IMR-90 (cell line): ENCODE data around the gene KRT86. TPM values are rescaled to one million over a fixed set of nuclear protein-coding genes. Genes with fewer than 3 reads are reported as not detected.

Experiments used
- ATAC-seq: fragments of 200-7000 bp; cut with Tn5 transposase; 2 replicates; pipeline ENCODE4 v1.9.1; 2020; ENCODE audit warnings: low read depth, mild to moderate bottlenecking, moderate library complexity
- BruUV-seq: library from RNA; stranded (reverse); fragments of 400-500 nt; replicated peaks from 2 replicates; lab custom pipeline; 2021; lab: Mats Ljungman, UMichigan
- CTCF ChIA-PET: fragments of 300-600 bp; formaldehyde crosslinking; extraction: SDS; loops from one replicate; lab custom pipeline; 2021; ENCODE audit warnings: antibody characterized with exemption; lab: Yijun Ruan, JAX
- POLR2A ChIA-PET: fragments of 300-600 bp; sonication (Branson Sonifier 250); formaldehyde crosslinking; loops from one replicate; lab custom pipeline; 2022; ENCODE audit warnings: antibody characterized with exemption; ENCODE audit not compliant: unreplicated experiment; lab: Charles Lee
- DNase-seq: peaks from one replicate; pipeline ENCODE4 v3.0.0; 2013
- H2AFZ ChIP-seq: replicated peaks from 2 replicates; pipeline ENCODE3; 2013; ENCODE audit warnings: low read length, mild to moderate bottlenecking; ENCODE audit not compliant: poor library complexity
- H2AK5ac ChIP-seq: 2 replicates; pipeline ENCODE4 v1.6.1; 2013; ENCODE audit warnings: low read depth, low read length, inconsistent platforms
- H2AK9ac ChIP-seq: replicated peaks from 2 replicates; pipeline ENCODE3; 2013; ENCODE audit warnings: mild to moderate bottlenecking, low read depth, low read length, moderate library complexity; ENCODE audit not compliant: poor library complexity
- H2BK120ac ChIP-seq: 2 replicates; pipeline ENCODE4 v1.6.1; 2013; ENCODE audit warnings: low read depth, low read length, inconsistent platforms
- H2BK15ac ChIP-seq: 3 replicates; pipeline ENCODE4 v1.6.1; 2013; ENCODE audit warnings: low read depth, low read length, inconsistent platforms
- H2BK20ac ChIP-seq: 2 replicates; pipeline ENCODE4 v1.6.1; 2013; ENCODE audit warnings: low read depth, mild to moderate bottlenecking, inconsistent platforms, low read length, moderate library complexity
- H2BK5ac ChIP-seq: 2 replicates; pipeline ENCODE4 v1.6.1; 2013; ENCODE audit warnings: mild to moderate bottlenecking, low read depth, low read length, inconsistent platforms; ENCODE audit not compliant: poor library complexity, severe bottlenecking
- H3K14ac ChIP-seq: replicated peaks from 2 replicates; pipeline ENCODE4 v1.6.1; 2013; ENCODE audit warnings: low read depth, low read length, inconsistent platforms
- H3K18ac ChIP-seq: 2 replicates; pipeline ENCODE4 v1.6.1; 2013; ENCODE audit warnings: low read depth, low read length, control low read depth
- H3K23ac ChIP-seq: 2 replicates; pipeline ENCODE4 v1.6.1; 2013; ENCODE audit warnings: low read depth, low read length, inconsistent platforms
- H3K27ac ChIP-seq: 2 replicates; pipeline ENCODE4 v1.5.1; 2013; ENCODE audit warnings: mild to moderate bottlenecking, control low read depth, low read length; ENCODE audit not compliant: insufficient read depth
- H3K27me3 ChIP-seq: 2 replicates; pipeline ENCODE4 v1.6.1; 2013; ENCODE audit warnings: low read length; ENCODE audit not compliant: control insufficient read depth, insufficient read depth
- H3K36me3 ChIP-seq: 2 replicates; pipeline ENCODE4 v1.6.1; 2013; ENCODE audit warnings: low read length, mixed read lengths; ENCODE audit not compliant: control insufficient read depth, insufficient read depth
- H3K4ac ChIP-seq: 2 replicates; pipeline ENCODE4 v1.6.1; 2013; ENCODE audit warnings: low read depth, low read length, inconsistent platforms
- H3K4me1 ChIP-seq: 2 replicates; pipeline ENCODE4 v1.6.1; 2013; ENCODE audit warnings: low read length, mixed read lengths; ENCODE audit not compliant: control insufficient read depth, insufficient read depth
- H3K4me2 ChIP-seq: 2 replicates; pipeline ENCODE4 v1.6.1; 2013; ENCODE audit warnings: low read depth, mild to moderate bottlenecking, control low read depth, low read length, moderate library complexity
- H3K4me3 ChIP-seq: 2 replicates; pipeline ENCODE4 v1.5.1; 2013; ENCODE audit warnings: low read depth, mild to moderate bottlenecking, control low read depth, low read length, moderate library complexity; ENCODE audit not compliant: insufficient read depth
- H3K56ac ChIP-seq: 2 replicates; pipeline ENCODE4 v1.6.1; 2013; ENCODE audit warnings: low read length, inconsistent platforms; ENCODE audit not compliant: insufficient read depth; ENCODE audit errors: extremely low read depth
- H3K79me1 ChIP-seq, 2 experiments: 2 replicates each; pipeline ENCODE4 v1.6.1; 2013; ENCODE audit warnings: low read length in 2 of 2, inconsistent platforms in 1 of 2, low read depth in 1 of 2
- H3K9ac ChIP-seq: 2 replicates; pipeline ENCODE4 v1.6.1; 2013; ENCODE audit warnings: low read depth, low read length, control low read depth
- H3K9me1 ChIP-seq: 2 replicates; pipeline ENCODE4 v1.6.1; 2013; ENCODE audit warnings: low read length, inconsistent platforms; ENCODE audit not compliant: insufficient read depth
- H3K9me3 ChIP-seq: 2 replicates; pipeline ENCODE4 v1.6.1; 2013; ENCODE audit warnings: low read length; ENCODE audit not compliant: control insufficient read depth, insufficient read depth
- H4K20me1 ChIP-seq: 2 replicates; pipeline ENCODE4 v1.6.1; 2013; ENCODE audit warnings: low read length, inconsistent platforms; ENCODE audit not compliant: insufficient read depth
- H4K5ac ChIP-seq: 2 replicates; pipeline ENCODE4 v1.6.1; 2013; ENCODE audit warnings: mild to moderate bottlenecking, low read depth, low read length, control low read depth
- H4K8ac ChIP-seq, 2 experiments: 2 replicates each; pipeline ENCODE4 v1.6.1; 2013; ENCODE audit warnings: low read depth in 2 of 2, low read length in 2 of 2, control low read depth in 1 of 2, inconsistent platforms in 1 of 2
- H4K91ac ChIP-seq: 2 replicates; pipeline ENCODE4 v1.6.1; 2013; ENCODE audit warnings: low read depth, low read length, inconsistent platforms; ENCODE audit not compliant: insufficient read depth
- CEBPB ChIP-seq: IDR thresholded peaks from 2 replicates; pipeline ENCODE4 v1.6.1; 2012; ENCODE audit warnings: low read depth, low read length, improper control_type of control experiment
- CTCF ChIP-seq: conservative IDR thresholded peaks from 2 replicates; pipeline ENCODE4 v1.5.1; 2012; ENCODE audit warnings: mild to moderate bottlenecking, low read depth, low read length, improper control_type of control experiment
- MAZ ChIP-seq: IDR thresholded peaks from 2 replicates; pipeline ENCODE4 v1.6.1; 2012; ENCODE audit warnings: low read depth, mild to moderate bottlenecking, low read length, improper control_type of control experiment, moderate library complexity, borderline replicate concordance
- NFE2L2 ChIP-seq: fragments of 150-350 bp; IDR thresholded peaks from 2 replicates; pipeline ENCODE4 v1.6.1; 2016; ENCODE audit warnings: low read depth, mild to moderate bottlenecking, low read length
- RCOR1 ChIP-seq: IDR thresholded peaks from 2 replicates; pipeline ENCODE4 v1.6.1; 2012; ENCODE audit warnings: mild to moderate bottlenecking, low read length, improper control_type of control experiment; ENCODE audit not compliant: insufficient replicate concordance
- RFX5 ChIP-seq: IDR thresholded peaks from 2 replicates; pipeline ENCODE4 v1.8.0; 2012; ENCODE audit warnings: low read depth, mild to moderate bottlenecking, low read length, moderate library complexity
- WGBS, 2 experiments: methylation state at CpG; one replicate each; pipeline versions ENCODE4 v1.1.5 to v1.1.7; 2013; ENCODE audit warnings: missing lambda C conversion rate in 2 of 2; ENCODE audit not compliant: insufficient read length in 1 of 2; ENCODE audit errors: extremely low coverage in 2 of 2; 5-methylcytosine and 5-hydroxymethylcytosine counted together
- dilution Hi-C: fragments of 300-500 bp; cut with HindIII; formaldehyde crosslinking; loops from one replicate; pipeline ENCODE4 v1.14.3; 2018; ENCODE audit warnings: low sequenced_read_pairs; ENCODE audit not compliant: unreplicated experiment
- in situ Hi-C: fragments of 300-500 bp; cut with MboI; formaldehyde crosslinking; loops from 3 replicates; pipeline ENCODE4 v1.14.3; 2019; ENCODE audit warnings: low sequenced_read_pairs, inconsistent platforms, mixed read lengths
- intact Hi-C: fragments of 100-400 bp; cut with micrococcal nuclease; formaldehyde crosslinking; loops from 2 replicates; pipeline ENCODE4 v1.10.0; 2022
- polyA plus RNA-seq, 3 experiments: library from polyadenylated mRNA; depleted of rRNA; stranded (reverse); fragments of >200 nt; gene quantifications; 2 replicates each; pipeline ENCODE4 v1.2.3, GENCODE V29; 2012; ENCODE audit warnings: low replicate concordance in 1 of 3
- total RNA-seq: library from RNA; depleted of rRNA; stranded (reverse); fragments of >200 nt; gene quantifications from 2 replicates; pipeline ENCODE4 v1.2.3, GENCODE V29; 2012

Gene KRT86
- total and polyA plus RNA-seq, 2 of the 4 experiments (the other 2 are of a cell fraction) = not detected

- Histone ChIP-seq H3K18ac (no peak overlapping the region), H3K23ac (no peak overlapping the region), H4K20me1 (no peaks in the 10 kb centered on the region), H3K9me3 (no peaks in the 10 kb centered on the region), H3K56ac (no peak overlapping the region), H3K4ac (peak overlapping the region; percentile 99), H2BK15ac (peak overlapping the region; percentile 97), H2AK9ac (no peak overlapping the region), H4K5ac (no peak overlapping the region), H2BK120ac (peak overlapping the region; percentile 100), H3K9ac (no peak overlapping the region), H3K14ac (peak overlapping the region; percentile 92; the same call in 1 of the 2 replicates), H2AK5ac (peak overlapping the region; percentile 96), H2BK5ac (no peak overlapping the region), H3K36me3 (no peaks in the 10 kb centered on the region), H3K9me1 (peaks cover 24% of the 10 kb centered on the region), H3K4me3 (no peak overlapping the region), H3K27me3 (no peaks in the 10 kb centered on the region), H4K8ac (peak overlapping the region in 1 of 2 experiments; percentile 89; a peak in 2 of 4 replicates), H3K79me1 (peaks cover 0 to 6% of the 10 kb centered on the region in 2 experiments; a peak in 1 of 4 replicates), H2AFZ (peak overlapping the region; percentile 29), H3K27ac (no peak overlapping the region), H2BK20ac (peak overlapping the region; percentile 99), H3K4me2 (no peak overlapping the region), H3K4me1 (peaks cover 22% of the 10 kb centered on the region), H4K91ac (peak overlapping the region; percentile 95)
- WGBS, 2 experiments = 100% methylated on average over 6 of the region's 11 CpGs; no CpG with 5 or more reads in 1 of the 2 experiments
- CTCF ChIA-PET = no interaction called here
- no peak for TF ChIP-seq MAZ
- TF ChIP-seq NFE2L2 = no peak
- no peak for TF ChIP-seq RCOR1
- TF ChIP-seq CTCF = no peak
- TF ChIP-seq CEBPB = no peak
- TF ChIP-seq RFX5 = no peak
- DNase-seq (no peak), ATAC-seq (no peak)
- POLR2A ChIA-PET = no interaction called here
- in situ Hi-C loops (no loop called here), intact Hi-C loops (no loop called here), dilution Hi-C loops (no loop called here)
- BruUV-seq = no TSS peak
These were observed 31.8 kb upstream of the KRT86 start for GRCh38 chr12:52242442-52243258.
